ENCODE data around the gene SERPINI1. TPM values are rescaled to one million over a fixed set of nuclear protein-coding genes. Genes with fewer than 3 reads are reported as not detected.
"Not testable (repeated sequence)": the region's sequence is repeated elsewhere in the genome, so short reads cannot be mapped to it uniquely, and the experiment has no call there.

The SERPINI1 gene
- total and polyA plus RNA-seq, 2 experiments from 2014 or later: 7.3 to 9.8 TPM

DNA sequence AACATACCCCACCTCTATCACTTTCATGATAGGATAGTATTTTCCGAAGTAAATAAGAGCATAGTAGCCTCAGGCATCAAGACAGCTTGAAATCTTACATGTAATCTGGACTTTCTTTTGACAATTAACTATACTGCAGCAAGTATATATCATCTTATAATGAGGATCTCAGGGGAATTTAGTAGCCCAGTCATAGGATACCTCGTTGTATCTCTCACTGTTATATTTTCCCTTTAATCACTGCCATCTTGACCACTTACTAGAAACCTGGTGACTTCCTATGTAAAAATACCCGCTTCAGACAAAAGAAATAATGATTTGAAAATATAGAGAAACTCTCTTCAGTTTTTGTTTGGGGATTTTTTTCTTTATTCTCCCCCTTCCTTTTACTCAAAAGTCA lies 88.2 kb downstream of the SERPINI1 start:
- H3K4me1 ChIP-seq (ENCODE audit: insufficient read depth): no peaks in the 10 kb centered on the region
- no peak for DNase-seq
- TF ChIP-seq EZH2phosphoT487 (IDR thresholded peaks at IDR 0.05; ENCODE audit: insufficient read depth, low read depth) (no peak), EZH2 (IDR thresholded peaks at IDR 0.05; ENCODE audit: insufficient read depth, poor library complexity, severe bottlenecking) (no peak)
- 45 to 49% methylated on average over 3 of the region's 3 CpGs for WGBS, 2 experiments (ENCODE audit: low coverage in 1 of 2, low lambda C conversion rate in 2 of 2, missing lambda C conversion rate in 2 of 2)
- no peak overlapping the region for H3K4me3 ChIP-seq
- in situ Hi-C loops (cut with MboI): no loop called here
- H3K9ac ChIP-seq: no peak overlapping the region
- H3K9me2 ChIP-seq (ENCODE audit: insufficient read depth): no peaks in the 10 kb centered on the region
- no peak overlapping the region for H2AFZ ChIP-seq
- no peaks in the 10 kb centered on the region for H3K9me3 ChIP-seq (ENCODE audit: low read depth)
- no peaks in the 10 kb centered on the region for H3F3A ChIP-seq (ENCODE audit: insufficient read depth)
- no peaks in the 10 kb centered on the region for H3K27me3 ChIP-seq (replicated peaks; ENCODE audit: insufficient read depth)
- H3K4me2 ChIP-seq (ENCODE audit: unreplicated experiment): no peak overlapping the region
- H3K79me2 ChIP-seq (ENCODE audit: insufficient read depth): no peaks in the 10 kb centered on the region
- no peaks in the 10 kb centered on the region for H3K36me3 ChIP-seq (ENCODE audit: low read depth)
- H4K20me1 ChIP-seq (ENCODE audit: insufficient read depth): no peaks in the 10 kb centered on the region
- H3K27ac ChIP-seq: no peak overlapping the region

DNA sequence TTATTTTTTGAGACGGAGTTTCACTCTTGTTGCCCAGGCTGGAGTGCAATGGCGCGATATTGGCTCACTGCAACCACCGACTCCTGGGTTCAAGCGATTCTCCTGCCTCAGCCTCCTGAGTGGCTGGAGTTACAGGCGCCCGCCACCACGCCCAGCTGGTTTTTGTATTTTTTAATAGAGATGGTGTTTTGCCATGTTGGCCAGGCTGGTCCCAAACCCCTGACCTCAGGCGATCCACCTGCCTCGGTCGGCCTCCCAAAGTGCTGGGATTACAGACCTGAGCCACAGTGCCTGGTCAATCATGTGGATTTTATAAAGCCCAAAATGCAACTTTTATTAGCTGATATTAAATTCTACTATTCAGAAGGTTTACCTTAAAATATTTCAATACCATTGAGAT lies 92.1 kb downstream of the SERPINI1 start:
- H4K20me1 ChIP-seq (ENCODE audit: insufficient read depth); H3K36me3 ChIP-seq (ENCODE audit: low read depth); H2AFZ ChIP-seq; H3K9ac ChIP-seq; H3K27me3 ChIP-seq (replicated peaks; ENCODE audit: insufficient read depth); in situ Hi-C loops (cut with MboI); DNase-seq; H3K27ac ChIP-seq; H3K4me3 ChIP-seq; H3K9me2 ChIP-seq (ENCODE audit: insufficient read depth); H3K4me2 ChIP-seq (ENCODE audit: unreplicated experiment); H3F3A ChIP-seq (ENCODE audit: insufficient read depth); H3K9me3 ChIP-seq (ENCODE audit: low read depth); H3K4me1 ChIP-seq (ENCODE audit: insufficient read depth); H3K79me2 ChIP-seq (ENCODE audit: insufficient read depth): not testable (repeated sequence)
- 89 to 90% methylated on average over 11 of the region's 11 CpGs for WGBS, 2 experiments (ENCODE audit: low coverage in 1 of 2, low lambda C conversion rate in 2 of 2, missing lambda C conversion rate in 2 of 2)

DNA sequence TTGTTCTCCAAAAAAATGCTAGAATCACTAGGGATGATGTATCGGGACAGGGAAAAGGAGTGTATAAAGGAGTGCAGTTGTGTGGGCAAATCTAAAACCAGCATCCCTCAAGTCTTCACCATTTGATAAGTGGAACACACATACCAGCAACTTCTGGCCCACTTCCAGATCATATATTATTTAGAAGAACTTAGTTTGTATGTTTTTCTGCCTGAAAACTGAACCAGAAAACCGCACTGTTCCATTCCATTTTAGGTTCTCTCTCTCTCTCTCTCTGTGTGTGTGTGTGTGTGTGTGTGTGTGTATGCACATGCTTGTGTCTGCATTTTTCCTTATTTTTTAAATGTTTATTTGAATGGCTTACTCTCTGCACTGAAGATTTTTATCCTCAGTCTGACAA lies 93.5 kb downstream of the SERPINI1 start:
- no peak overlapping the region for H3K9ac ChIP-seq
- no peaks in the 10 kb centered on the region for H3K27me3 ChIP-seq (replicated peaks; ENCODE audit: insufficient read depth)
- no peaks in the 10 kb centered on the region for H3K36me3 ChIP-seq (ENCODE audit: low read depth)
- TF ChIP-seq EZH2phosphoT487 (IDR thresholded peaks at IDR 0.05; ENCODE audit: insufficient read depth, low read depth): no peak
- TF ChIP-seq EZH2 (IDR thresholded peaks at IDR 0.05; ENCODE audit: insufficient read depth, poor library complexity, severe bottlenecking): no peak
- H3K9me3 ChIP-seq (ENCODE audit: low read depth): no peaks in the 10 kb centered on the region
- WGBS, 2 experiments (ENCODE audit: low coverage in 1 of 2, low lambda C conversion rate in 2 of 2, missing lambda C conversion rate in 2 of 2): 87 to 93% methylated on average over 2 of the region's 2 CpGs
- no peak overlapping the region for H2AFZ ChIP-seq
- no peaks in the 10 kb centered on the region for H3K79me2 ChIP-seq (ENCODE audit: insufficient read depth)
- H3F3A ChIP-seq (ENCODE audit: insufficient read depth): no peaks in the 10 kb centered on the region
- H3K4me2 ChIP-seq (ENCODE audit: unreplicated experiment): no peak overlapping the region
- no peak for DNase-seq
- no peak overlapping the region for H3K4me3 ChIP-seq
- H3K4me1 ChIP-seq (ENCODE audit: insufficient read depth): no peaks in the 10 kb centered on the region
- H3K9me2 ChIP-seq (ENCODE audit: insufficient read depth): no peaks in the 10 kb centered on the region
- in situ Hi-C loops (cut with MboI): no loop called here
- H3K27ac ChIP-seq: no peak overlapping the region
- H4K20me1 ChIP-seq (ENCODE audit: insufficient read depth): no peaks in the 10 kb centered on the region

DNA sequence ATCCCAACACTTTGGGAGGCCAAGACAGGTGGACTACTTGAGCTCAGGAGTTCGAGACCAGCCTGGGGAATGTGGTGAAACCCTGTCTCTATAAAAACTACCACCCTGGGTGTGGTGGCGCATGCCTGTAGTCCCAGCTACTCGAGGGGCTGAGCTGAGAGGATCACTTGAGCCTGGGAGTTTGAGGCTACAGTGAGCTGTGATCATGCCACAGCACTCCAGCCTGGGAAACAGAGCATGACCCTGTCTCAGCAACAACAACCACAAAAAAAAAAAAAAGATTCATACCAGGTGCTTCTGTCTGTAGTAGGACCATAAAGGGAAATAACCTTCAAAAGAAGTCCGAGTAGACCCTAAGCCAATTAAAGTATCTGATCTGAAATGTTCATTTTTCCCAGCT lies 94.5 kb downstream of the SERPINI1 start:
- Histone ChIP-seq H3K4me3 (no peak overlapping the region), H2AFZ (no peak overlapping the region), H4K20me1 (ENCODE audit: insufficient read depth) (no peaks in the 10 kb centered on the region)

DNA sequence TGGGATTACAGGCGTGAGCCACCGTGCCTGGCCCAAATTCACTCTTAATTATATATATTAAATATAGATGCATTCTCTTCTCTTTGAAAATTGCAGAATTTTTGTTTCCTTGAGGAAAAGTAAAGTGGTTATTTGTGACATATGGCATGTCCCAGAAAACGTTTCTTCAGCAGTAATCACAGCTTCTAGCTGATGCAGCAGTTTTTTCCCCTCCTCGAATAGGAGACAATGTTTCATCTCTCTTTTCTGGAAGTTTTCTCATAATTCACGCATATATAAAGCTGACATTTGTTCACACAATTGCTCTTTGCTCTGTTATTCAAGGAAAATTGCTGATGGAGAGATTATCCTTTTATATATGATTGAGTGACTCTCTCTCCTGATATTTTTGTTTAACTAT lies 99.8 kb downstream of the SERPINI1 start:
- Histone ChIP-seq H3K9ac (no peak overlapping the region), H3F3A (ENCODE audit: insufficient read depth) (no peaks in the 10 kb centered on the region), H3K27ac (no peak overlapping the region), H4K20me1 (ENCODE audit: insufficient read depth) (no peaks in the 10 kb centered on the region), H3K4me1 (ENCODE audit: insufficient read depth) (no peaks in the 10 kb centered on the region), H3K9me3 (ENCODE audit: low read depth) (no peaks in the 10 kb centered on the region), H2AFZ (no peak overlapping the region), H3K36me3 (ENCODE audit: low read depth) (no peaks in the 10 kb centered on the region), H3K4me3 (no peak overlapping the region), H3K79me2 (ENCODE audit: insufficient read depth) (no peaks in the 10 kb centered on the region), H3K9me2 (ENCODE audit: insufficient read depth) (no peaks in the 10 kb centered on the region), H3K4me2 (ENCODE audit: unreplicated experiment) (no peak overlapping the region), H3K27me3 (replicated peaks; ENCODE audit: insufficient read depth) (no peaks in the 10 kb centered on the region)
- in situ Hi-C loops (cut with MboI): no loop called here
- TF ChIP-seq EZH2phosphoT487 (IDR thresholded peaks at IDR 0.05; ENCODE audit: insufficient read depth, low read depth) (no peak), EZH2 (IDR thresholded peaks at IDR 0.05; ENCODE audit: insufficient read depth, poor library complexity, severe bottlenecking) (no peak)
- no peak for DNase-seq
- 65 to 66% methylated on average over 5 of the region's 5 CpGs for WGBS, 2 experiments (ENCODE audit: low coverage in 1 of 2, low lambda C conversion rate in 2 of 2, missing lambda C conversion rate in 2 of 2)

More for the DNA sequence above, 94.5 kb downstream of the SERPINI1 start:
- H3K4me1 ChIP-seq (ENCODE audit: insufficient read depth): no peaks in the 10 kb centered on the region
- DNase-seq: no peak
- H3K9ac ChIP-seq: no peak overlapping the region
- no peaks in the 10 kb centered on the region for H3K79me2 ChIP-seq (ENCODE audit: insufficient read depth)
- no peaks in the 10 kb centered on the region for H3K9me2 ChIP-seq (ENCODE audit: insufficient read depth)
- in situ Hi-C loops (cut with MboI): no loop called here
- TF ChIP-seq EZH2phosphoT487 (IDR thresholded peaks at IDR 0.05; ENCODE audit: insufficient read depth, low read depth) (no peak), EZH2 (IDR thresholded peaks at IDR 0.05; ENCODE audit: insufficient read depth, poor library complexity, severe bottlenecking) (no peak)
- no peak overlapping the region for H3K4me2 ChIP-seq (ENCODE audit: unreplicated experiment)
- no peaks in the 10 kb centered on the region for H3K27me3 ChIP-seq (replicated peaks; ENCODE audit: insufficient read depth)
- H3K27ac ChIP-seq: no peak overlapping the region
- H3F3A ChIP-seq (ENCODE audit: insufficient read depth): no peaks in the 10 kb centered on the region
- H3K9me3 ChIP-seq (ENCODE audit: low read depth): no peaks in the 10 kb centered on the region
- WGBS, 2 experiments (ENCODE audit: low coverage in 1 of 2, low lambda C conversion rate in 2 of 2, missing lambda C conversion rate in 2 of 2): 58 to 59% methylated on average over 4 of the region's 4 CpGs
- no peaks in the 10 kb centered on the region for H3K36me3 ChIP-seq (ENCODE audit: low read depth)

All from GM23248 (cell line).